Stimulated activated CD4-positive, alpha-beta T cell treated with anti-CD3 and anti-CD28 coated beads, Interleukin-1b, Interleukin-23, amount 100 ng/mL, for 24 hours (primary cell): Measurements from ENCODE around the gene LIN9.

Source experiments
- DNase-seq, 4 experiments: peaks; one replicate each; pipeline ENCODE4 v3.0.0-alpha.2; 2020; ENCODE audit warnings: low read depth in 4 of 4, low spot score in 1 of 4

The LIN9 gene

GRCh38 chr1:226320930-226321329, 12.0 kb upstream of the LIN9 start:
- no peak for DNase-seq

GRCh38 chr1:226318471-226318870, 9.5 kb upstream of the LIN9 start:
- no peak for DNase-seq

DNA sequence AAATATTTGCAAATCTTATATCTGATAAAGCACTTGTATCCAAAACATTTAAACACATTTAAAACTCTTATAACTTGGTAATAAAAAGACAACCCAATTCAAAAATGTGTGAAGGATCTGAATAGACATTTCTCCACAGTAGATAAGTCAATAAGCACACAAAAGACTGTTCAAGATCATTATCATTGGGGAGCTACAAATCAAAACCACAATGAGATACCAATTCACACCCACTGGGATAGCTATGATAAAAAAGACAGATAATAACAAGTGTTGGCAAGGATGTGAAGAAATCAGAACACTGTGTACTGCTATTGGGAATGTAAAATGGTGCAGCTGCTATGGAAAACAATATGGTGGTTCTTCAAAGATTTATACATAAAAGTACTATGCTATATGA, 5.1 kb upstream of the LIN9 start:
- DNase-seq: no peak

GRCh38 chr1:226312065-226312464, 3.1 kb upstream of the LIN9 start:
- DNase-seq: no peak

DNA sequence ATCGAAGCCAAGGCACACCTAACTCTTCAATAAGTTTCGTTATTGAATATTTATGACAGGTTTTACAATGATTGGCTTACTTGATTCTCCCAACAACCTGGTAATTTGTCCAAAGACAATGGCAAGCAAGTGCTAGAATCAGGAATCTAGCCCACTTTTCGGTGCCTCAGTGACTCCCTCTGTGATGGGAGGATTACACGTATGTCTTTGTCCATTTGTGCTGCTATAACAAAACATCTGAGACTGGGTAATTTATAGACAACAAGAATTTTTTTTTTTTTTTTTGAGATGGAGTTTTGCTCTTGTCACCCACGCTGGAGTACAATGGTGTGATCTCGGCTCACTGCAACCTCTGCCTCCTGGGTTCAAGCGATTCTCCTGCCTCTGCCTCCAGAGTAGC, 2.4 kb upstream of the LIN9 start:
- DNase-seq: no peak

GRCh38 chr1:226310637-226311195, 1.8 kb upstream of the LIN9 start:
- no peak for DNase-seq

DNA sequence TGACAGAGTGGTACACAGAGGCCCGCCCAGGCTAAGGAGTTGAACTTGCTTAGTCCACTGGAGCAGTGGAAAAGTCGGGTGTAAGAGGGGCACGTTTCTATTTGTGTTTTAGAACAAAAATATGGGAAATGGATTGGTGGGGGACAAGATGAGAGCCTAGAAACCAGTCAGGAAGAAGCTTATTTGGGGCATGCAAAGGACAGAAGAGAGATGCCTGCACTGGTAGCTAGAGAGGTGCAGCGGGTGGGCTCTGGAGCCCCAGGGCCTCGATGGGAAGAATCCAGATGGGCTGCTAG, 1.2 kb upstream of the LIN9 start:
- no peak for DNase-seq

DNA sequence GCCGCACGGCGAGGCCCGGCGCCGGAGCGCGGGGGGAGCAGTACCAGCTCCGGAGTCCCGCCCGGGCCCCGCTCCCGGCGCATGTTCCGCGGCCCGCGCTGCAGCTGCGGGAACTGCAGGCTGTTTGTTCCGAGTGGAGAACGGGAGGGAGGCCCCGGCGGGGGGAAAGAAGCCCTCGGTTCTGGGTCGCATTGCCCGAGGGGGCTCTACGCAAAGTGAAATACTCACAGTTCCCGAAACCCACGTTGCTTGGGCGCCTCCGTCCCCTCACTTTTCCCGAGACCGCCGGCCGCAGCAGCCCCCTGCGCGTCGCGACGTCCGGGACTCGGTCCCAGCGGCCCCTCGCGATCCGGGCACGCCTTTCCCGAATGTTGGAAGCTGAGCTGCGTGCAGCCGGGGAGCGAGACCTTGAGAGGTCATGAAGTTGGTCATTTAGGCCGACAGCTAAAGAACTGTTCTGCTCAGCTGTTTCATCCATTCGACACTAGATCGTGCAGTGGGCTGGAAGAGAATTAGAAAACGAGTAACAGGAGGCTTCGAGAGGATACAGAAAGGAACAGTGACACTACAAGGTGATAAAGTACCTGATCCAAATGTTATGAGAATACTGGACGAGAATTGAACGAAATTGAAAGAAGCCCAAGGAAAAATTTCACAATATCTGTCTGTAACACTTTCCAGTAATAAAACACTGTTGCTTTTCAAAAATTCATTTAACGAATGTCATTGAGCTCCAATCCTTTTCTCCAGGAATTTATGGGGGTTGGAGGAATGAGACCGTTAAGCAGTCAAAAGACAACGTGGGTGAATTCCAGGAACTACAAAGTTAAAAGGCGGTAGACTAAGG, 657 bp upstream of the LIN9 start:
- peak in 2 of 4 experiments; percentile 11 to 24 for DNase-seq

DNA sequence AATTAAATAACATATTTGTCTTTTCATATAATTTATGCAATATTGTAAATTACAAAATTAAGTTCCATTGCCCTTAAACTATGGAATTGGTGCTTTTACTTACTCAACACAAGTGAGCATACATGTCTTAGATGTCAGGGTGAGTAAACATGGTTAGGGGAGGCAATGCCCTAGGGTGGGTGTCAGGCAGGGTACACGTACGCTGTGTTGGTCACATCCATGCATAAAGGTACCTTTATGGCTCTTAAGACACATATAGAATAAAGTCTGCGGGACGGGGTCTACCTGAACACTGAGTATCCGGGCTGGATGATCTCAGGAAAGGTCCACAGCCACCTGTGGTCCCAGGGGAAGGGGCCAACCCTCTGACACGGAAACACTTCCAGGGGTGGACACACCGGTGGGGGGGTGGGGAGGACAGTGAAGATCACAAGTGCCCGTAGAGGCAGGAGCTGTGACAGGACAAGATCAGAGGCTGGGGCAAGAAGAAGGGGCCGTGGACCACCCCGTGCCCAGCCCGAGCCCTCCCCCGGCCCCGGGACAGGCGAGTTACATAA, 720 bp downstream of the LIN9 start:
- peak in 2 of 4 experiments; percentile 4 to 8 for DNase-seq

- no peak for DNase-seq
Measured at GRCh38 chr1:226306425-226306824, 2.5 kb downstream of the LIN9 start.

GRCh38 chr1:226305184-226305583, 3.8 kb downstream of the LIN9 start:
- DNase-seq: no peak

DNA sequence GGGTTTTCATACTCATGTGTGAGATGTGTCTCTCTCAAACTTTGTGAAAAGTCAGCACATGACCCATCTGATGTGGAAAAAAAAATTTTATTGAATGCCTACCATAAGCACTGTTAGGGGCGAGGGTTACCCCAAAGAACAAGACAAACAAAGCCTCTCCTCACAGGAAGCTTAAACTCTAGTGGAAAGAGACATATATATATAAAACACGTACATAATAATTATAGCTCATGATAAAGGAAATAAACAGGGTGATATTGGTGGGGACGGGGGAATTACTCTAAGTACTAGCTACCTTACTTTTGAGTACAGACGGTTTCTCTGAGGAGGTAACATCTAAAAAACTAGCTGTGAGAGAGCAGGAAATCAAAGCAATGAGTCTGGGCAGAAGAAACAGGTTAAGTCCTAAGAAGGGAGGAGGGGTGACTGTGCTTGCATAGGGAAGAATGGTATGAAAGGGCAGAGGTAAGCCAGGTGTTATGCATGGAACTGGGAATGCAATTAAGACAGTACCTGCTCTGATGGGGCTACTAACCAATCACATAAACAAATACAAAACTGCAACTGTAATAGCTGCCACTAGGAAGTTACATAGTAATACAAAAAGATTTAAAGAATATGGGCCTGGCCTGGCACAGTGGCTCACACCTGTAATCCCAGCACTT, 4.5 kb downstream of the LIN9 start:
- DNase-seq: no peak

GRCh38 chr1:226302731-226303130, 6.2 kb downstream of the LIN9 start:
- DNase-seq: no peak

DNA sequence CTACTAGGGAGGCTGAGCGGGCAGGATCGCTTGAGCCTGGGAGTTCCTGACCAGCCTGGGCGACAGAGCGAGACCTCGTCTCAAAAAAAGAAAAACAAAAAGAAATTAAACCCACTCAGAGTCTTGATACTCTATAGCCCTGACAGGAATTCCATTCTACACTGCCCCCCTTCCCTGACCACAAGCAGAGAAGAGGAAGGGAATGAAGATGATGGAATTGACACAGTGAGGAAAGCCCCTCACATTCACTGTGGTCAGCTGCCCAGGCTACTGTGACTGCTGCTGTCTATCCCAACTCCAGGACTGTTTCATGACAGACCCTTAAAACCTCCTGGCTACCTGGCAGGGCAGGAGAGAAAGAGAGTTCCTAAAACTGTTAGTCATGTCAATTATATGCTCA, 12.1 kb downstream of the LIN9 start:
- no peak for DNase-seq

DNA sequence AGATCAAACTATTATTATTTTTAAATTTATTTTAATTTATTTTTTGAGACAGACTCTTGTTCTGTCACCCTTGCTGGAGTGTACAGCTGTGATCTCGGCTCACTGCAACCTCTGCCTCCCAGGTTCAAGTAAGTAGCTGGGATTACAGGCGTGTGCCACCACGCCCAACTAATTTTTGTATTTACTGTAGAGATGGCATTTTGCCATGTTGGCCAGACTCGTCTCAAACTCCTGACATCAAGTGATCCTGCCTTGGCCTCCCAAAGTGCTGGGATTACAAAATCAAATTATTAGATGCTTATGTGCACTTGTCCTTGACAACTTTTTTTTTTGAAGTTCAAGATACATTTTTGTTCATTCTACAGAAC, 15.4 kb downstream of the LIN9 start:
- no peak for DNase-seq

- DNase-seq: no peak
Measured at GRCh38 chr1:226292874-226293552, 16.0 kb downstream of the LIN9 start.

DNA sequence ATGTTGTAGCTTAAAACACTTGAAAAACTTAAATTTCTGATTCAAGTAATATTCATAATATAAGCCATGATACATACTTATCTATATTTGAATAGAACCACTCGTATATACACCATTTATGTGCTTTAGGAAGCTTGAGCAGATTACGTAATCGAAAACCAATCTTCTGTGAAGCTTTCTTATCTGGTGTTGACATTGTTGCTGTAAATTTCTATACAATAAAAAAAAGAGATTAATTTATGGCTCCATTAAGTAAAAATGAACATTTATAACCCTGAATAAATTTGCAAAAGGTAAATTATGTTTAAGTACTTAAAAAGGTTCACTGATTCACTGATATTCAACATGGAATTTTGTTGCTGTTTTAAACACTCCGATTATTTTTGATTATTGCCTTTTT, 21.4 kb downstream of the LIN9 start:
- DNase-seq: no peak

GRCh38 chr1:226281058-226281457, 27.9 kb downstream of the LIN9 start:
- no peak for DNase-seq

- no peak for DNase-seq
Measured at GRCh38 chr1:226279498-226279897, 29.5 kb downstream of the LIN9 start.

DNA sequence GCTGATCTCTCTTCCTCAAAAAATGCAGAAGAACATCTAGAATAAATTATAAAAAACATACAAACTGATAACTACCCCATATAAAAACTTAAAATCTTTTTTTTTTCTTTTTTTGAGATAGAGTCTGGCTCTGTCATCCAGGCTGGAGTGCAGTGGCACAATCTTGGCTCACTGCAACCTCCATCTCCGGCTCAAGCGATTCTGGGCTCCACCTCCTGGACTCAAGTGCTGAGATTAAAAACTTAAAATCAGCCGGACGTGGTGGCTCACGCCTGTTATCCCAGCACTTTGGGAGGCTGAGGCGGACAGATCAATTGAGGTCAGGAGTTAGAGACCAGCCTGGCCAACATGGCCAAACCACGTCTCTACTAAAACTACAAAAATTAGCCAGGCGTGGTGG, 31.1 kb downstream of the LIN9 start:
- DNase-seq: no peak

DNA sequence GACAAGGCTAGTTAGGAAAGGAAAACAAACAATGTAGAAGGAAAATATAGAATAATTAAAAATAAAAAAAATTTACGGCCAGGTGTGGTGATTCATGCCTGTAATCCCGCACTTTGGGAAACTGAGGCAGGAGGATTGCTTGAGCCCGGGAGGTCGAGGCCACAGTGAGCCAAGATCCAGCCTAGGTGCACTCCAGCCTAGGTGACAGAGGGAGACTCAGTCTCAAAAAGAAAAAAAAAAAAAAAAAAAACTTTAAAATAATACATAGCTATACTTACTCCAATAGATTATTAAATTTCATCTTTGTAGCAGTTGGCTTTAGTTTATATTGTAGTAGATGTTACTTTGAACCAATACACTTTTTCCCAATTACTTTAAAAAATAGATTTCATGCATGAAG, 32.0 kb downstream of the LIN9 start:
- no peak for DNase-seq
